ENCODE results near the gene ATOH1. TPM values are rescaled to one million over a fixed set of nuclear protein-coding genes. Genes with fewer than 3 reads are reported as not detected.

Gene ATOH1
- total RNA-seq, 1 experiment from 2014 or later, result not detected

- ChIA-PET CTCF (no interaction called here), RAD21 (ENCODE audit: low non-redundant PET in 1 of 2, low total read pairs in 2 of 2, uncharacterized antibody in 2 of 2, unreplicated experiment in 2 of 2) (no interaction called here), POLR2A (no interaction called here)
- no peaks in the 10 kb centered on the region for H3K36me3 ChIP-seq (ENCODE audit: control insufficient read depth in 1 of 2, insufficient read depth in 2 of 2, low read length in 2 of 2)
- H3K9me3 ChIP-seq (ENCODE audit: control insufficient read depth in 1 of 2, insufficient read depth in 1 of 2, low read depth in 1 of 2, low read length in 2 of 2), result no peaks in the 10 kb centered on the region
- DNase-seq (ENCODE audit: low read depth, low spot score) (no peak), ATAC-seq (no peak)
- no peak overlapping the region for H2AFZ ChIP-seq (ENCODE audit: low read depth, low read length, poor library complexity, severe bottlenecking)
- intact Hi-C loops (cut with micrococcal nuclease), result no loop called here
- H3K9ac ChIP-seq (ENCODE audit: low read length), result no peak overlapping the region
- no TSS peak for BruUV-seq (replicated peaks)
- no peak overlapping the region for H3K4me3 ChIP-seq (replicated peaks in 1 of 2; ENCODE audit: low read depth in 1 of 2, low read length in 2 of 2)
- peaks cover 47% of the 10 kb centered on the region for H3K27me3 ChIP-seq (ENCODE audit: insufficient read depth, low read length)
- H3K4me1 ChIP-seq (ENCODE audit: control insufficient read depth in 1 of 2, insufficient read depth in 2 of 2, low read length in 2 of 2), result peaks cover 0 to 16% of the 10 kb centered on the region in 2 experiments; a peak in 2 of 4 replicates
- no peaks in the 10 kb centered on the region for H4K20me1 ChIP-seq (ENCODE audit: insufficient read depth)
- H3K27ac ChIP-seq (ENCODE audit: low read depth, low read length), result no peak overlapping the region
- no peak for TF ChIP-seq ZFX (IDR thresholded peaks at IDR 0.05)
- TF ChIP-seq MAX (IDR thresholded peaks at IDR 0.05), result no peak
- no peak for TF ChIP-seq REST (IDR thresholded peaks at IDR 0.05; ENCODE audit: low read depth)
- no peak for TF ChIP-seq FOSL1 (IDR thresholded peaks at IDR 0.05; ENCODE audit: low read depth)
- TF ChIP-seq ELF1 (IDR thresholded peaks at IDR 0.05; ENCODE audit: borderline replicate concordance, low read depth), result no peak
- TF ChIP-seq SRF (IDR thresholded peaks at IDR 0.05; ENCODE audit: low read depth), result no peak
- TF ChIP-seq ATF3 (IDR thresholded peaks at IDR 0.05), result no peak
- no peak for TF ChIP-seq JUND (IDR thresholded peaks at IDR 0.05)
- TF ChIP-seq YY1 (IDR thresholded peaks at IDR 0.05; ENCODE audit: extremely low read depth, insufficient replicate concordance, low read depth, low read length), result no peak
- no peak for TF ChIP-seq POLR2AphosphoS5 (IDR thresholded peaks at IDR 0.05; ENCODE audit: low read depth, low read length)
- H3K4me2 ChIP-seq (ENCODE audit: low read length), result no peak overlapping the region
- H3K79me2 ChIP-seq (ENCODE audit: insufficient read depth, low read length), result no peaks in the 10 kb centered on the region
- no peaks in the 10 kb centered on the region for H3K9me2 ChIP-seq (ENCODE audit: insufficient read depth)
Measured at GRCh38 chr4:93829820-93830687, 1.5 kb downstream of the ATOH1 start.
